Endothelial cell of umbilical vein (primary cell): Measurements from ENCODE around the gene G6PC1. TPM values are rescaled to one million over a fixed set of nuclear protein-coding genes. Genes with fewer than 3 reads are reported as not detected.

Source experiments
- Bru-seq: library from RNA; stranded (reverse); fragments of 400-500 nt; gene quantifications from one replicate; lab custom pipeline; 2021; lab: Mats Ljungman, UMichigan
- BruChase-seq, 2 experiments: library from RNA; stranded (reverse); fragments of 400-500 nt; gene quantifications; one replicate each; lab custom pipeline; 2021; lab: Mats Ljungman, UMichigan
- BruUV-seq: library from RNA; stranded (reverse); fragments of 400-500 nt; replicated peaks from 2 replicates; lab custom pipeline; 2021; lab: Mats Ljungman, UMichigan
- CTCF ChIA-PET: fragments of 300-600, 350-600 bp; sonication (Branson Sonifier 250); formaldehyde crosslinking; loops from one replicate; lab custom pipeline; 2021; ENCODE audit warnings: antibody characterized with exemption, inconsistent platforms; lab: Charles Lee
- POLR2A ChIA-PET: fragments of 300-600, 350-600 bp; sonication (Branson Sonifier 250); formaldehyde crosslinking; loops from one replicate; lab custom pipeline; 2021; ENCODE audit warnings: antibody characterized with exemption, inconsistent platforms; lab: Charles Lee
- DNase-seq: peaks from one replicate; pipeline ENCODE4 v3.0.0-alpha.2; 2011; ENCODE audit warnings: low read depth, low spot score
- FAIRE-seq: peaks from 2 replicates; lab custom pipeline; 2011; peaks lifted over from hg19 to GRCh38; lab: Jason Lieb, UNC
- H2AFZ ChIP-seq: 2 replicates; pipeline ENCODE4 v1.6.0; 2012; ENCODE audit warnings: low read depth, low read length, control low read depth, inconsistent platforms
- H3K27ac ChIP-seq: 2 replicates; pipeline ENCODE4 v1.5.1; 2011; ENCODE audit warnings: low read depth, mild to moderate bottlenecking, control low read depth, low read length, moderate library complexity; ENCODE audit not compliant: insufficient read depth
- H3K27me3 ChIP-seq, 2 experiments: 2 replicates each; pipeline versions ENCODE4 v1.6.0 to v1.6.1; 2011; ENCODE audit warnings: low read length in 2 of 2, mixed read lengths in 1 of 2; ENCODE audit not compliant: control insufficient read depth in 2 of 2, insufficient read depth in 2 of 2
- H3K36me3 ChIP-seq, 2 experiments: 2 replicates in 1 of 2; 3 replicates in 1 of 2; pipeline ENCODE4 v1.5.1; 2011; ENCODE audit warnings: low read length in 2 of 2, mild to moderate bottlenecking in 1 of 2, moderate library complexity in 1 of 2; ENCODE audit not compliant: control insufficient read depth in 2 of 2, insufficient read depth in 2 of 2; ENCODE audit errors: extremely low read depth in 1 of 2
- H3K4me1 ChIP-seq: 3 replicates; pipeline ENCODE4 v1.5.1; 2011; ENCODE audit warnings: mild to moderate bottlenecking, low read length; ENCODE audit not compliant: control insufficient read depth, insufficient read depth; ENCODE audit errors: extremely low read depth
- H3K4me2 ChIP-seq: 2 replicates; pipeline ENCODE4 v1.6.1; 2011; ENCODE audit warnings: low read length, control low read depth, mixed read lengths; ENCODE audit not compliant: insufficient read depth
- H3K4me3 ChIP-seq, 3 experiments: fragments of 200-600 bp in 1 of 3; sonication (generic), shearing (Covaris generic) in 1 of 3; replicated peaks in 1 of 3; 2 replicates each; pipeline ENCODE4 v1.5.1; 2011 to 2016; ENCODE audit warnings: control low read depth in 3 of 3, low read length in 3 of 3, mild to moderate bottlenecking in 2 of 3, inconsistent platforms in 1 of 3, low read depth in 1 of 3, moderate library complexity in 1 of 3; ENCODE audit not compliant: insufficient read depth in 1 of 3
- H3K79me2 ChIP-seq: 2 replicates; pipeline ENCODE4 v1.6.0; 2012; ENCODE audit warnings: low read length, inconsistent platforms; ENCODE audit not compliant: control insufficient read depth, insufficient read depth
- H3K9ac ChIP-seq: replicated peaks from 2 replicates; pipeline ENCODE3; 2011; ENCODE audit warnings: low read length, control low read depth; ENCODE audit not compliant: insufficient read depth; ENCODE audit errors: extremely low read depth
- H3K9me1 ChIP-seq: replicated peaks from 3 replicates; pipeline ENCODE4 v1.6.0; 2011; ENCODE audit warnings: mild to moderate bottlenecking, low read length; ENCODE audit not compliant: control insufficient read depth, insufficient read depth; ENCODE audit errors: extremely low read depth
- H3K9me3 ChIP-seq: replicated peaks from 2 replicates; pipeline ENCODE4 v1.5.1; 2012; ENCODE audit warnings: low read length, inconsistent platforms; ENCODE audit not compliant: control insufficient read depth, insufficient read depth
- H4K20me1 ChIP-seq: replicated peaks from 2 replicates; pipeline ENCODE3; 2011; ENCODE audit warnings: mild to moderate bottlenecking, low read length; ENCODE audit not compliant: control insufficient read depth, insufficient read depth; ENCODE audit errors: extremely low read depth
- CTCF ChIP-seq, 2 donors: IDR thresholded peaks; 1 replicate in 1 of 2; 2 replicates in 1 of 2; pipeline ENCODE4 v1.5.1; 2011; ENCODE audit warnings: low read length in 2 of 2, mild to moderate bottlenecking in 2 of 2, moderate library complexity in 2 of 2, control low read depth in 1 of 2, inconsistent platforms in 1 of 2, low read depth in 1 of 2; ENCODE audit not compliant: insufficient read depth in 1 of 2; ENCODE audit errors: extremely low read depth in 1 of 2
- FOS ChIP-seq: IDR thresholded peaks from 2 replicates; pipeline ENCODE4 v1.6.1; 2011; ENCODE audit warnings: mild to moderate bottlenecking, low read length, moderate library complexity, borderline replicate concordance; ENCODE audit not compliant: insufficient read depth
- JUN ChIP-seq: IDR thresholded peaks from 2 replicates; pipeline ENCODE4 v1.6.1; 2011; ENCODE audit warnings: borderline replicate concordance, low read depth; ENCODE audit not compliant: insufficient read length, insufficient read depth
- MYC ChIP-seq: IDR thresholded peaks from one replicate; pipeline ENCODE4 v1.6.1; 2011; ENCODE audit warnings: mild to moderate bottlenecking, low read depth, low read length
- POLR2AphosphoS5 ChIP-seq: IDR thresholded peaks from 2 replicates; pipeline ENCODE4 v1.6.1; 2012; ENCODE audit warnings: low read depth, mild to moderate bottlenecking, control low read depth, low read length, moderate library complexity; ENCODE audit not compliant: insufficient read depth
- dilution Hi-C: fragments of 300-500 bp; cut with MboI; formaldehyde crosslinking; loops from one replicate; pipeline ENCODE4 v1.15.0; 2019; ENCODE audit warnings: low sequenced_read_pairs; ENCODE audit not compliant: extremely low pct_ligation_motif_present
- intact Hi-C: fragments of 100-400 bp; cut with micrococcal nuclease; formaldehyde crosslinking; loops from one replicate; pipeline ENCODE4 v1.10.0; 2022
- long read RNA-seq: library from polyadenylated mRNA; stranded (forward); transcript quantifications from one replicate; pipeline ENCODE4 v2.0.0, GENCODE V29; 2021
- polyA minus RNA-seq, 3 experiments: library from RNA; depleted of rRNA, polyadenylated mRNA; stranded (reverse); fragments of >200 nt; gene quantifications; 1 replicate in 1 of 3; 2 replicates in 2 of 3; pipeline ENCODE4 v1.2.3, GENCODE V29; 2011
- polyA plus RNA-seq, 4 experiments: library from polyadenylated mRNA; depleted of rRNA in 3 of 4; stranded (reverse) in 3 of 4; unstranded in 1 of 4; fragments of >200 nt; gene quantifications; 2 replicates each; pipeline versions ENCODE4 v1.2.1 to v1.2.3, GENCODE V29; 2011 to 2012; ENCODE audit warnings: missing spikeins in 1 of 4
- total RNA-seq: library from RNA; stranded (reverse); gene quantifications from 2 replicates; pipeline ENCODE4 v1.2.3, GENCODE V29; 2021

G6PC1 gene
- total RNA-seq (not detected in 2 replicates), polyA plus RNA-seq (not detected in 2 replicates), polyA minus RNA-seq (not detected in 2 replicates), Bru-seq, nascent RNA (not detected), BruChase-seq, experiment 1, labeled RNA remaining after a 6-hour chase (not detected), BruChase-seq, experiment 2, labeled RNA remaining after a 2-hour chase (not detected)
- polyA plus RNA-seq (2011; cell fraction: cytosol; rRNA removed), result not detected in 2 replicates
- not detected in 2 replicates for polyA plus RNA-seq (2011; cell fraction: nucleus; rRNA removed)
- 0.11 TPM in 1 of 2 replicates, not detected in the other for polyA plus RNA-seq (2012)
- polyA minus RNA-seq (2011; cell fraction: cytosol; rRNA and poly(A)+ RNA removed), result not detected
- polyA minus RNA-seq (2011; cell fraction: nucleus; rRNA and poly(A)+ RNA removed), result not detected in 2 replicates
- long read RNA-seq, result 0 reads

GRCh38 chr17:42900460-42901331 is at the start of gene G6PC1:
G6PC1 (plus strand) TSS chr17:42900799; CDS start chr17:42900877, 78 bp downstream.
- no peaks in the 10 kb centered on the region for H3K9me3 ChIP-seq
- no TSS peak for BruUV-seq
- no peaks in the 10 kb centered on the region for H3K36me3 ChIP-seq
- H3K27ac ChIP-seq, result no peak within 1 kb of the TSS
- H4K20me1 ChIP-seq, result no peaks in the 10 kb centered on the region
- no peak for DNase-seq
- no peak within 1 kb of the TSS for H3K4me3 ChIP-seq
- H3K9ac ChIP-seq, result no peak within 1 kb of the TSS
- TF ChIP-seq JUN, result no peak
- no peaks in the 10 kb centered on the region for H3K4me1 ChIP-seq
- ChIA-PET POLR2A (no interaction called here), CTCF (interaction anchor here (1.6 kb wide), 1 partner anchor 28 kb away, joined by 6 read pairs; no protein-coding TSS in a partner anchor)
- intact Hi-C loops (no loop called here), dilution Hi-C loops (no loop called here)
- H2AFZ ChIP-seq, result no peak within 1 kb of the TSS
- FAIRE-seq, result no peak
- no peaks in the 10 kb centered on the region for H3K9me1 ChIP-seq
- H3K79me2 ChIP-seq, result no peaks in the 10 kb centered on the region
- no peak within 1 kb of the TSS for H3K4me2 ChIP-seq
- H3K27me3 ChIP-seq, result peaks cover 5 to 6% of the 10 kb centered on the region in 2 experiments

DNA sequence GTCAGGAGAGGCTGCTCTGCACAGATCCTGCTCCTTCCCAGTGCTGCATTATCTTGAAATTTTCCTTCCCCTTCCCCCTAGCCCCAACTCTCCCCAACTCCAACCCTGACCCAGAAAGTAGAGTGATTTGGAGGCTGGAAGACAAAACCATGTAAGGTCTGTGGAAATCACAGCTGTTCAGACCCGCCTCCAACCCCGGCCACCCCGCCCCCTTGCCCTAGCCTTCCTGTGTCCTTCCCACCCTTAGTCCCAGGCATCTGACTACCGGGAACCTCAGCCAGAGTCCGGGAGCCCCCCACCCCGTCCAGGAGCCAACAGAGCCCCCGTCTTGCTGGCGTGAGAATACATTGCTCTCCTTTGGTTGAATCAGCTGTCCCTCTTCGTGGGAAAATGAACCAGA is 49.6 kb upstream of the G6PC1 start, which contains the start of gene AOC3:
Gene AOC3 (plus strand): TSS at position 246 of the 400 bp plus-strand sequence. CDS start 145 bp downstream, at position 391.
- TF ChIP-seq CTCF (IDR thresholded peaks at IDR 0.05; ENCODE audit: extremely low read depth in 1 of 2, insufficient read depth in 1 of 2, low read depth in 1 of 2, low read length in 2 of 2) (no peak), POLR2AphosphoS5 (no peak), MYC (no peak), FOS (no peak), JUN (no peak)
- Histone ChIP-seq H3K27me3 (peaks cover 0 to 3% of the 10 kb centered on the region in 2 experiments), H3K4me2 (no peak within 1 kb of the TSS), H3K36me3 (peaks cover 0 to under 1% of the 10 kb centered on the region in 2 experiments), H3K4me1 (no peaks in the 10 kb centered on the region), H3K9me1 (no peaks in the 10 kb centered on the region), H3K4me3 (no peak within 1 kb of the TSS), H3K79me2 (no peaks in the 10 kb centered on the region), H3K27ac (no peak within 1 kb of the TSS), H4K20me1 (no peaks in the 10 kb centered on the region), H3K9ac (no peak within 1 kb of the TSS), H2AFZ (no peak within 1 kb of the TSS), H3K9me3 (no peaks in the 10 kb centered on the region)
- dilution Hi-C loops (no loop called here), intact Hi-C loops (no loop called here)
- ChIA-PET CTCF (interaction anchor here (0.8 to 1.2 kb wide), 2 partner anchors 32 to 78 kb away, joined by 3 to 10 read pairs; no protein-coding TSS in a partner anchor), POLR2A (interaction anchor here (0.5 kb wide), 1 partner anchor 45 kb away, joined by 4 read pairs; no protein-coding TSS in a partner anchor)
- FAIRE-seq, result no peak
- no TSS peak for BruUV-seq
- DNase-seq, result no peak
